ENCODE measurements around the gene DGKQ. TPM values are rescaled to one million over a fixed set of nuclear protein-coding genes. Genes with fewer than 3 reads are reported as not detected.
A peak's percentile ranks its signal among the peaks of the same experiment; 100 is the strongest.

The DGKQ gene
- polyA plus RNA-seq, 1 of the 3 experiments (the other 2 are of a cell fraction), result 10.9 TPM

DNA sequence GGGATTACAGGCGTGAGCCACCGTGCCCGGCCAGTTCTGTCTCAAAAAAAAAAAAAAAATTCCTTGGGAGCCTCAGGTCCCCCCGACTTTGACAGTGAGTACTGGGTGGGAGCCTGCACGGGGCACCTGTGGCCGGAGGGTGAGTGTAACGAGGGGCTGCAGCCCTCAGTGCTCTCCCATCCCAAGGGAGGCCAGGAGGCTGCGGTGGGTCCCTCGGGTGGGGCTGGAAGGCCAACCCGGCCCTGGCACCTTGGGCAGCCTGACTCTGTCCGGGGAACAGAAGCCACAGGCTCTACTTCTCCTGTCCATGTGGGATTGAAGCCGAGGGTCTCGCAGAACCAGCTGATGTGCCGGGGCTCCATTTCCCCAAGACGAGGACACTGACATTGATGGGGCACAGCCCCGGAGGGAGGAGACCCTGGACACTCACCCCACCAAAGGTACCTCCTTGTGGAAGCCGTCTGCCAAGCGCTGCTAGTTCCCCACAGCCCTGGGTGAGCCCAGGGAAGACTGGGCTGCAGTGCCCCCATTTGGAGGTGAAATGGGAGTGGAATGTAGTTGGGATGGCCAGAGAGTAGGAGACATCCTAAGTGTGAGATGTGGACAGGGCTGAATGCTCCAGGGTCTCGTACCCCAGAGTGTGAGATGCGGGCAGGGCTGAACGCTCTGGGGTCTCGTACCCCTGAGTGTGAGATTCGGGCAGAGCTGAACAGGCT, 22.1 kb upstream of the DGKQ start:
- Histone ChIP-seq H3K36me3 (replicated peaks in 1 of 2; ENCODE audit: control insufficient read depth in 1 of 2, insufficient read depth in 2 of 2, low read length in 1 of 2) (peaks cover 0 to 11% of the 10 kb centered on the region in 2 experiments), H3K9ac (no peak overlapping the region), H4K20me1 (ENCODE audit: insufficient read depth) (peaks cover 14% of the 10 kb centered on the region; the same call in 1 of the 2 replicates), H3K4me1 (ENCODE audit: control insufficient read depth in 1 of 2, insufficient read depth in 2 of 2, low read depth in 1 of 2, low read length in 1 of 2) (no peaks in the 10 kb centered on the region; a peak in 1 of 4 replicates), H3K27ac (ENCODE audit: low read depth in 2 of 2, low read length in 1 of 2) (no peak overlapping the region), H2AFZ (ENCODE audit: low read depth) (no peak overlapping the region), H3K9me2 (no peaks in the 10 kb centered on the region), H3K27me3 (ENCODE audit: insufficient read depth) (peaks cover 8% of the 10 kb centered on the region), H3K79me2 (ENCODE audit: insufficient read depth) (no peaks in the 10 kb centered on the region), H3K9me3 (no peaks in the 10 kb centered on the region), H3K4me3 (ENCODE audit: low read depth in 2 of 2, low read length in 1 of 2) (no peak overlapping the region), H3F3A (replicated peaks; ENCODE audit: insufficient read depth) (no peaks in the 10 kb centered on the region), H3K4me2 (no peak overlapping the region)
- POLR2A ChIA-PET, result no interaction called here
- peak; percentile 41 for DNase-seq
- CTCF ChIA-PET, result no interaction called here
- no peak for TF ChIP-seq EP300 (IDR thresholded peaks at IDR 0.05; ENCODE audit: borderline replicate concordance in 1 of 2, low read depth in 1 of 2, low read length in 1 of 2)
- TF ChIP-seq TCF12 (IDR thresholded peaks at IDR 0.05), result no peak
- no peak for TF ChIP-seq ELF1 (IDR thresholded peaks at IDR 0.05)
- TF ChIP-seq TEAD4 (IDR thresholded peaks at IDR 0.05; ENCODE audit: borderline replicate concordance, insufficient read depth), result no peak
- TF ChIP-seq, protein P1, sequence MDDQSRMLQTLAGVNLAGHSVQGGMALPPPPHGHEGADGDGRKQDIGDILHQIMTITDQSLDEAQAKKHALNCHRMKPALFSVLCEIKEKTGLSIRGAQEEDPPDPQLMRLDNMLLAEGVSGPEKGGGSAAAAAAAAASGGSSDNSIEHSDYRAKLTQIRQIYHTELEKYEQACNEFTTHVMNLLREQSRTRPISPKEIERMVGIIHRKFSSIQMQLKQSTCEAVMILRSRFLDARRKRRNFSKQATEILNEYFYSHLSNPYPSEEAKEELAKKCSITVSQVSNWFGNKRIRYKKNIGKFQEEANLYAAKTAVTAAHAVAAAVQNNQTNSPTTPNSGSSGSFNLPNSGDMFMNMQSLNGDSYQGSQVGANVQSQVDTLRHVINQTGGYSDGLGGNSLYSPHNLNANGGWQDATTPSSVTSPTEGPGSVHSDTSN (IDR thresholded peaks at IDR 0.05), result no peak
- TF ChIP-seq USF2 (IDR thresholded peaks at IDR 0.05; ENCODE audit: borderline replicate concordance, low read depth, low read length), result no peak
- no peak for TF ChIP-seq EZH2phosphoT487 (IDR thresholded peaks at IDR 0.05; ENCODE audit: borderline replicate concordance, low read depth)
- peak; percentile 16; the same call in 1 of the 2 replicates for TF ChIP-seq RAD21 (IDR thresholded peaks at IDR 0.05; ENCODE audit: low read length)
- WGBS (ENCODE audit: low lambda C conversion rate), result 94% methylated on average over 13 of the region's 23 CpGs

- Histone ChIP-seq H4K20me1 (ENCODE audit: insufficient read depth) (peaks cover 8% of the 10 kb centered on the region; the same call in 1 of the 2 replicates), H3K27me3 (ENCODE audit: insufficient read depth) (peaks cover 8% of the 10 kb centered on the region), H3K27ac (ENCODE audit: low read depth in 2 of 2, low read length in 1 of 2) (no peak within 1 kb of the TSS), H3K9me2 (no peaks in the 10 kb centered on the region), H3K4me1 (ENCODE audit: control insufficient read depth in 1 of 2, insufficient read depth in 2 of 2, low read depth in 1 of 2, low read length in 1 of 2) (peaks cover 0 to under 1% of the 10 kb centered on the region in 2 experiments; a peak in 1 of 4 replicates), H3F3A (replicated peaks; ENCODE audit: insufficient read depth) (no peaks in the 10 kb centered on the region), H3K4me2 (no peak within 1 kb of the TSS), H3K9me3 (no peaks in the 10 kb centered on the region), H3K79me2 (ENCODE audit: insufficient read depth) (no peaks in the 10 kb centered on the region), H3K36me3 (replicated peaks in 1 of 2; ENCODE audit: control insufficient read depth in 1 of 2, insufficient read depth in 2 of 2, low read length in 1 of 2) (peaks cover 0 to 19% of the 10 kb centered on the region in 2 experiments), H3K4me3 (ENCODE audit: low read depth in 2 of 2, low read length in 1 of 2) (no peak within 1 kb of the TSS), H3K9ac (no peak within 1 kb of the TSS), H2AFZ (ENCODE audit: low read depth) (no peak within 1 kb of the TSS)
- ChIA-PET CTCF (interaction anchor here (2.0 kb wide), 1 partner anchor 251 kb away, joined by 5 read pairs; no protein-coding TSS in a partner anchor), POLR2A (no interaction called here)
- DNase-seq, result no peak
- TF ChIP-seq ELF1 (IDR thresholded peaks at IDR 0.05), result no peak
- no peak for TF ChIP-seq SIN3A (IDR thresholded peaks at IDR 0.05; ENCODE audit: borderline replicate concordance, low read depth, low read length)
- TF ChIP-seq RXRA (IDR thresholded peaks at IDR 0.05; ENCODE audit: borderline replicate concordance, low read depth), result no peak
- TF ChIP-seq TCF12 (IDR thresholded peaks at IDR 0.05), result no peak
- TF ChIP-seq MEF2A (IDR thresholded peaks at IDR 0.05; ENCODE audit: borderline replicate concordance, low read depth), result no peak
- TF ChIP-seq RCOR1 (IDR thresholded peaks at IDR 0.05; ENCODE audit: low read length), result no peak
- WGBS (ENCODE audit: low lambda C conversion rate), result 93% methylated on average over 15 of the region's 37 CpGs
Measured at GRCh38 chr4:993111-994029, 20.0 kb upstream of the DGKQ start, which contains the start of gene SLC26A1. Gene SLC26A1, minus strand, starts transcription at chr4:993404. Its CDS starts 1,701 bp downstream, at chr4:991703.
